ENCODE results near the gene MAPRE3.

DNA sequence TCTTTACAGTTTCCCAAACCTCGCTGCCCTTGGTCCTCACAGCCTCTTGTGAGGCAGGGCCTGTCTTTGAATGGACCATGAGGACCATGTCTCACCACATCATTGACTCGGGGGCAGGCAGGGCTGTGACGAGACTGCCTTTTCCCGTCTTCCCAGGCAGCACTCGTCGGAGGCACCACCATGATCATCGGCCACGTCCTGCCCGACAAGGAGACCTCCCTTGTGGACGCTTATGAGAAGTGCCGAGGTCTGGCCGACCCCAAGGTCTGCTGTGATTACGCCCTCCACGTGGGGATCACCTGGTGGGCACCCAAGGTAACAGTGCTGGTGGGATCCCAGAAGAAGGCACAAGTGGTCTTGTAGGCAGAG, 45.7 kb upstream of the MAPRE3 start:
- TF ChIP-seq, protein P1, sequence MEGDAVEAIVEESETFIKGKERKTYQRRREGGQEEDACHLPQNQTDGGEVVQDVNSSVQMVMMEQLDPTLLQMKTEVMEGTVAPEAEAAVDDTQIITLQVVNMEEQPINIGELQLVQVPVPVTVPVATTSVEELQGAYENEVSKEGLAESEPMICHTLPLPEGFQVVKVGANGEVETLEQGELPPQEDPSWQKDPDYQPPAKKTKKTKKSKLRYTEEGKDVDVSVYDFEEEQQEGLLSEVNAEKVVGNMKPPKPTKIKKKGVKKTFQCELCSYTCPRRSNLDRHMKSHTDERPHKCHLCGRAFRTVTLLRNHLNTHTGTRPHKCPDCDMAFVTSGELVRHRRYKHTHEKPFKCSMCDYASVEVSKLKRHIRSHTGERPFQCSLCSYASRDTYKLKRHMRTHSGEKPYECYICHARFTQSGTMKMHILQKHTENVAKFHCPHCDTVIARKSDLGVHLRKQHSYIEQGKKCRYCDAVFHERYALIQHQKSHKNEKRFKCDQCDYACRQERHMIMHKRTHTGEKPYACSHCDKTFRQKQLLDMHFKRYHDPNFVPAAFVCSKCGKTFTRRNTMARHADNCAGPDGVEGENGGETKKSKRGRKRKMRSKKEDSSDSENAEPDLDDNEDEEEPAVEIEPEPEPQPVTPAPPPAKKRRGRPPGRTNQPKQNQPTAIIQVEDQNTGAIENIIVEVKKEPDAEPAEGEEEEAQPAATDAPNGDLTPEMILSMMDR (IDR thresholded peaks at IDR 0.05): no peak
- TF ChIP-seq POLR2A (IDR thresholded peaks at IDR 0.05): no peak
